Measurements from ENCODE around the gene DPF3.

- TF ChIP-seq CTCF (conservative IDR thresholded peaks at IDR 0.05) (no peak), EZH2 (IDR thresholded peaks at IDR 0.05; ENCODE audit: low read depth) (no peak)
These were observed 299.6 kb downstream of the DPF3 start for GRCh38 chr14:72594099-72594901.
